IMR-90 (cell line): Measurements from ENCODE around the gene CCDC17. TPM values are rescaled to one million over a fixed set of nuclear protein-coding genes. Genes with fewer than 3 reads are reported as not detected.

Experiments
- ATAC-seq: fragments of 200-7000 bp; cut with Tn5 transposase; 2 replicates; pipeline ENCODE4 v1.9.1; 2020; ENCODE audit warnings: low read depth, mild to moderate bottlenecking, moderate library complexity
- BruUV-seq: library from RNA; stranded (reverse); fragments of 400-500 nt; replicated peaks from 2 replicates; lab custom pipeline; 2021; lab: Mats Ljungman, UMichigan
- CTCF ChIA-PET: fragments of 300-600 bp; formaldehyde crosslinking; extraction: SDS; loops from one replicate; lab custom pipeline; 2021; ENCODE audit warnings: antibody characterized with exemption; lab: Yijun Ruan, JAX
- POLR2A ChIA-PET: fragments of 300-600 bp; sonication (Branson Sonifier 250); formaldehyde crosslinking; loops from one replicate; lab custom pipeline; 2022; ENCODE audit warnings: antibody characterized with exemption; ENCODE audit not compliant: unreplicated experiment; lab: Charles Lee
- DNase-seq: peaks from one replicate; pipeline ENCODE4 v3.0.0; 2013
- H2AFZ ChIP-seq: replicated peaks from 2 replicates; pipeline ENCODE3; 2013; ENCODE audit warnings: low read length, mild to moderate bottlenecking; ENCODE audit not compliant: poor library complexity
- H2AK5ac ChIP-seq: 2 replicates; pipeline ENCODE4 v1.6.1; 2013; ENCODE audit warnings: low read depth, low read length, inconsistent platforms
- H2AK9ac ChIP-seq: replicated peaks from 2 replicates; pipeline ENCODE3; 2013; ENCODE audit warnings: mild to moderate bottlenecking, low read depth, low read length, moderate library complexity; ENCODE audit not compliant: poor library complexity
- H2BK120ac ChIP-seq: 2 replicates; pipeline ENCODE4 v1.6.1; 2013; ENCODE audit warnings: low read depth, low read length, inconsistent platforms
- H2BK15ac ChIP-seq: 3 replicates; pipeline ENCODE4 v1.6.1; 2013; ENCODE audit warnings: low read depth, low read length, inconsistent platforms
- H2BK20ac ChIP-seq: 2 replicates; pipeline ENCODE4 v1.6.1; 2013; ENCODE audit warnings: low read depth, mild to moderate bottlenecking, inconsistent platforms, low read length, moderate library complexity
- H2BK5ac ChIP-seq: 2 replicates; pipeline ENCODE4 v1.6.1; 2013; ENCODE audit warnings: mild to moderate bottlenecking, low read depth, low read length, inconsistent platforms; ENCODE audit not compliant: poor library complexity, severe bottlenecking
- H3K14ac ChIP-seq: replicated peaks from 2 replicates; pipeline ENCODE4 v1.6.1; 2013; ENCODE audit warnings: low read depth, low read length, inconsistent platforms
- H3K18ac ChIP-seq: 2 replicates; pipeline ENCODE4 v1.6.1; 2013; ENCODE audit warnings: low read depth, low read length, control low read depth
- H3K23ac ChIP-seq: 2 replicates; pipeline ENCODE4 v1.6.1; 2013; ENCODE audit warnings: low read depth, low read length, inconsistent platforms
- H3K27ac ChIP-seq: 2 replicates; pipeline ENCODE4 v1.5.1; 2013; ENCODE audit warnings: mild to moderate bottlenecking, control low read depth, low read length; ENCODE audit not compliant: insufficient read depth
- H3K27me3 ChIP-seq: 2 replicates; pipeline ENCODE4 v1.6.1; 2013; ENCODE audit warnings: low read length; ENCODE audit not compliant: control insufficient read depth, insufficient read depth
- H3K36me3 ChIP-seq: 2 replicates; pipeline ENCODE4 v1.6.1; 2013; ENCODE audit warnings: low read length, mixed read lengths; ENCODE audit not compliant: control insufficient read depth, insufficient read depth
- H3K4ac ChIP-seq: 2 replicates; pipeline ENCODE4 v1.6.1; 2013; ENCODE audit warnings: low read depth, low read length, inconsistent platforms
- H3K4me1 ChIP-seq: 2 replicates; pipeline ENCODE4 v1.6.1; 2013; ENCODE audit warnings: low read length, mixed read lengths; ENCODE audit not compliant: control insufficient read depth, insufficient read depth
- H3K4me2 ChIP-seq: 2 replicates; pipeline ENCODE4 v1.6.1; 2013; ENCODE audit warnings: low read depth, mild to moderate bottlenecking, control low read depth, low read length, moderate library complexity
- H3K4me3 ChIP-seq: 2 replicates; pipeline ENCODE4 v1.5.1; 2013; ENCODE audit warnings: low read depth, mild to moderate bottlenecking, control low read depth, low read length, moderate library complexity; ENCODE audit not compliant: insufficient read depth
- H3K56ac ChIP-seq: 2 replicates; pipeline ENCODE4 v1.6.1; 2013; ENCODE audit warnings: low read length, inconsistent platforms; ENCODE audit not compliant: insufficient read depth; ENCODE audit errors: extremely low read depth
- H3K79me1 ChIP-seq, 2 experiments: 2 replicates each; pipeline ENCODE4 v1.6.1; 2013; ENCODE audit warnings: low read length in 2 of 2, inconsistent platforms in 1 of 2, low read depth in 1 of 2
- H3K9ac ChIP-seq: 2 replicates; pipeline ENCODE4 v1.6.1; 2013; ENCODE audit warnings: low read depth, low read length, control low read depth
- H3K9me1 ChIP-seq: 2 replicates; pipeline ENCODE4 v1.6.1; 2013; ENCODE audit warnings: low read length, inconsistent platforms; ENCODE audit not compliant: insufficient read depth
- H3K9me3 ChIP-seq: 2 replicates; pipeline ENCODE4 v1.6.1; 2013; ENCODE audit warnings: low read length; ENCODE audit not compliant: control insufficient read depth, insufficient read depth
- H4K20me1 ChIP-seq: 2 replicates; pipeline ENCODE4 v1.6.1; 2013; ENCODE audit warnings: low read length, inconsistent platforms; ENCODE audit not compliant: insufficient read depth
- H4K5ac ChIP-seq: 2 replicates; pipeline ENCODE4 v1.6.1; 2013; ENCODE audit warnings: mild to moderate bottlenecking, low read depth, low read length, control low read depth
- H4K8ac ChIP-seq, 2 experiments: 2 replicates each; pipeline ENCODE4 v1.6.1; 2013; ENCODE audit warnings: low read depth in 2 of 2, low read length in 2 of 2, control low read depth in 1 of 2, inconsistent platforms in 1 of 2
- H4K91ac ChIP-seq: 2 replicates; pipeline ENCODE4 v1.6.1; 2013; ENCODE audit warnings: low read depth, low read length, inconsistent platforms; ENCODE audit not compliant: insufficient read depth
- BHLHE40 ChIP-seq: fragments of 150-350 bp; IDR thresholded peaks from 2 replicates; pipeline ENCODE4 v1.6.1; 2016; ENCODE audit warnings: mild to moderate bottlenecking, low read depth, low read length
- POLR2A ChIP-seq: IDR thresholded peaks from 2 replicates; pipeline ENCODE4 v1.6.1; 2012; ENCODE audit warnings: mild to moderate bottlenecking, low read depth, low read length
- RFX5 ChIP-seq: IDR thresholded peaks from 2 replicates; pipeline ENCODE4 v1.8.0; 2012; ENCODE audit warnings: low read depth, mild to moderate bottlenecking, low read length, moderate library complexity
- WGBS, 2 experiments: methylation state at CpG; one replicate each; pipeline versions ENCODE4 v1.1.5 to v1.1.7; 2013; ENCODE audit warnings: missing lambda C conversion rate in 2 of 2; ENCODE audit not compliant: insufficient read length in 1 of 2; ENCODE audit errors: extremely low coverage in 2 of 2; 5-methylcytosine and 5-hydroxymethylcytosine counted together
- dilution Hi-C: fragments of 300-500 bp; cut with HindIII; formaldehyde crosslinking; loops from one replicate; pipeline ENCODE4 v1.14.3; 2018; ENCODE audit warnings: low sequenced_read_pairs; ENCODE audit not compliant: unreplicated experiment
- in situ Hi-C: fragments of 300-500 bp; cut with MboI; formaldehyde crosslinking; loops from 3 replicates; pipeline ENCODE4 v1.14.3; 2019; ENCODE audit warnings: low sequenced_read_pairs, inconsistent platforms, mixed read lengths
- intact Hi-C: fragments of 100-400 bp; cut with micrococcal nuclease; formaldehyde crosslinking; loops from 2 replicates; pipeline ENCODE4 v1.10.0; 2022
- polyA plus RNA-seq, 3 experiments: library from polyadenylated mRNA; depleted of rRNA; stranded (reverse); fragments of >200 nt; gene quantifications; 2 replicates each; pipeline ENCODE4 v1.2.3, GENCODE V29; 2012; ENCODE audit warnings: low replicate concordance in 1 of 3
- total RNA-seq: library from RNA; depleted of rRNA; stranded (reverse); fragments of >200 nt; gene quantifications from 2 replicates; pipeline ENCODE4 v1.2.3, GENCODE V29; 2012

The CCDC17 gene
- total and polyA plus RNA-seq, 2 of the 4 experiments (the other 2 are of a cell fraction) = 0.18 to 0.26 TPM

DNA sequence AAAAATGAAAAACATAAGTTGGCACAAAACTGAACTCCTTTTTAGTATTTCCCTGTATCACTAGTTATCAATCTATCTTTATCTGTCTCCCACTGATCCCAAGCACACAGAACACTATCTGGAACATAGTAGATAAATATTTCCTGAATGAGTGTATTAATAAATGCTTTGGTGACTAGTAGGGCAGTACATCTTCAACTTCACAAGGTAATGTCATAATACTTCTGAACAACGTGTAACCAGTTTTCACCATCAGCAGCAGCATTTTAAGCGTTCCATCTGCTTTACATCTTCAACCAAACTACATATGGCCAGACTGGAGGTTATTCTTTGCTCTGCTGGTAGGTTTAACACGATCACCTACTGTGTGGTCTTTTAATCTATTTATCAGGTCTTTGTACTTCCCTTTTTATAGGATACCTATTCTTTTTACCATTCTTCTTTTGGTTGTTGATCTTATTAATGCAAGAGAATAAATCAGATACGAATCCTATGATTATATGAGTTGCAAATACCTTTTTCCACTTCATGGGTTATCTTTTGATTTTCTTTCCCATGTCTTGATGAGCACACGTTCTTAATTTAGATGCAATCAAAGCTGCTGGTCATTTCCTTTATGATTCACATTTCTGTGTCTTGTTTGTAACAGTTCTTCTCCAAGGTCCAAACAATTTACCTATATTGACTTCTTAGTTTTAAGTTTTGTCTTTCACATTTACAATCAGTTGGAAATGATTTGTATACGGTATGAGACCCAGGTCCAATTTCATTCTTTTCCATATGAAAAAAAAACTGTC, 46.2 kb upstream of the CCDC17 start:
- H3K27me3 ChIP-seq = no peaks in the 10 kb centered on the region
- no peak overlapping the region for H4K91ac ChIP-seq
- H2BK15ac ChIP-seq = 0 out of 3 replicates have a peak overlapping the region, but pooled peaks have one; percentile 10
- ChIA-PET POLR2A (interaction anchor here (1.5 kb wide), 1 partner anchor 16 kb away, joined by 7 read pairs; the partner anchor contains the start of gene GPBP1L1), CTCF (no interaction called here)
- H3K4me1 ChIP-seq = peaks cover 8% of the 10 kb centered on the region
- in situ Hi-C loops (no loop called here), intact Hi-C loops (no loop called here), dilution Hi-C loops (no loop called here)
- peaks cover 3% of the 10 kb centered on the region for H3K36me3 ChIP-seq
- 0 out of 2 replicates have a peak overlapping the region, but pooled peaks have one; percentile 3 for H3K4ac ChIP-seq
- peak overlapping the region in 1 of 2 experiments; percentile 20; a peak in 1 of 4 replicates for H4K8ac ChIP-seq
- H3K23ac ChIP-seq = peak overlapping the region; percentile 9; the same call in 1 of the 2 replicates
- H3K27ac ChIP-seq = peak overlapping the region; percentile 29; the same call in 1 of the 2 replicates
- no CpG with 5 or more reads among the region's 6 CpGs for WGBS, 2 experiments
- DNase-seq = peak; percentile 55
- H2AK5ac ChIP-seq = no peak overlapping the region
- H3K4me2 ChIP-seq = peak overlapping the region; percentile 50
- no peak overlapping the region for H4K5ac ChIP-seq
- no peak overlapping the region for H2AK9ac ChIP-seq
- H3K14ac ChIP-seq = no peak overlapping the region
- H3K79me1 ChIP-seq = peaks cover 14 to 73% of the 10 kb centered on the region in 2 experiments
- H3K9me1 ChIP-seq = peaks cover 21% of the 10 kb centered on the region
- peaks cover 85% of the 10 kb centered on the region for H4K20me1 ChIP-seq
- ATAC-seq = peak; percentile 56
- H2BK20ac ChIP-seq = peak overlapping the region; percentile 18; the same call in 1 of the 2 replicates
- no peak overlapping the region for H2AFZ ChIP-seq
- no peaks in the 10 kb centered on the region for H3K9me3 ChIP-seq
- TF ChIP-seq BHLHE40 (no peak), POLR2A (no peak), RFX5 (no peak)
- H3K18ac ChIP-seq = peak overlapping the region; percentile 20; the same call in 1 of the 2 replicates
- no peak overlapping the region for H3K9ac ChIP-seq
- no TSS peak for BruUV-seq
- H2BK5ac ChIP-seq = peak overlapping the region; percentile 21
- H2BK120ac ChIP-seq = 0 out of 2 replicates have a peak overlapping the region, but pooled peaks have one; percentile 23
- no peak overlapping the region for H3K4me3 ChIP-seq
- H3K56ac ChIP-seq = no peak overlapping the region
